ENCODE data around the gene EMID1.

EMID1 gene

GRCh38 chr22:29267858-29268510, 62.3 kb downstream of the EMID1 start, which contains the start of the genes EWSR1 and RHBDD3 (continued):
- no peak for TF ChIP-seq ZBTB49 (tag by site-specific recombination; IDR thresholded peaks at IDR 0.05; ENCODE audit: low read depth)
- peak; percentile 30 for TF ChIP-seq KLF9 (tag by site-specific recombination; IDR thresholded peaks at IDR 0.05; ENCODE audit: low read depth)
- TF ChIP-seq ZNF830 (tag by site-specific recombination; IDR thresholded peaks at IDR 0.05; ENCODE audit: low read depth) = no peak
- TF ChIP-seq MZF1 (tag by site-specific recombination; IDR thresholded peaks at IDR 0.05; ENCODE audit: borderline replicate concordance) = peak; percentile 63; the same call in 1 of the 2 replicates
- TF ChIP-seq ZBTB10 (tag by site-specific recombination; IDR thresholded peaks at IDR 0.05) = peak; percentile 13; the same call in 1 of the 2 replicates
- no peak for TF ChIP-seq ZNF239 (tag by site-specific recombination; IDR thresholded peaks at IDR 0.05)
- peak; percentile 9; the same call in 1 of the 2 replicates for TF ChIP-seq FEZF1 (tag by site-specific recombination; IDR thresholded peaks at IDR 0.05)
- no peak for TF ChIP-seq ZNF449 (tag by site-specific recombination; IDR thresholded peaks at IDR 0.05)
- peak; percentile 83 for TF ChIP-seq ZBTB8A (tag by site-specific recombination; IDR thresholded peaks at IDR 0.05)
- TF ChIP-seq ZNF560 (tag by site-specific recombination; IDR thresholded peaks at IDR 0.05; ENCODE audit: borderline replicate concordance) = no peak
- TF ChIP-seq INSM2 (tag by site-specific recombination; IDR thresholded peaks at IDR 0.05) = peak; percentile 59; the same call in 1 of the 2 replicates
- TF ChIP-seq ZNF24 (tag by site-specific recombination; IDR thresholded peaks at IDR 0.05) = peak; percentile 82
- no peak for TF ChIP-seq ZFP41 (tag by site-specific recombination; IDR thresholded peaks at IDR 0.05; ENCODE audit: borderline replicate concordance)
- TF ChIP-seq REPIN1 (tag by site-specific recombination; IDR thresholded peaks at IDR 0.05; ENCODE audit: low read depth) = peak; percentile 80; the same call in 1 of the 2 replicates
- no peak for TF ChIP-seq ZNF707 (tag by site-specific recombination; IDR thresholded peaks at IDR 0.05)
- peak; percentile 91 for TF ChIP-seq SP7 (tag by site-specific recombination; IDR thresholded peaks at IDR 0.05)
- TF ChIP-seq ZNF26 (tag by site-specific recombination; IDR thresholded peaks at IDR 0.05) = no peak; the same call in 1 of the 2 replicates
- TF ChIP-seq KLF10 (tag by site-specific recombination; IDR thresholded peaks at IDR 0.05) = peak; percentile 40; the same call in 1 of the 2 replicates
- TF ChIP-seq ZNF768 (tag by site-specific recombination; IDR thresholded peaks at IDR 0.05) = no peak
- TF ChIP-seq ZBTB11 (tag by site-specific recombination; conservative IDR thresholded peaks at IDR 0.05; ENCODE audit: low read depth) = 0 out of 2 replicates have a peak, but pooled peaks have one; percentile 23
